Chondrocyte (in vitro differentiated cells): Measurements from ENCODE around the gene MYO16. TPM values are rescaled to one million over a fixed set of nuclear protein-coding genes. Genes with fewer than 3 reads are reported as not detected.

Source experiments
- DNase-seq: peaks from one replicate; pipeline ENCODE4 v3.0.0; 2021; ENCODE audit warnings: mixed read lengths, low spot score
- H3K27ac Mint-ChIP-seq: one replicate; pipeline ENCODE4 v1.8.0; 2021; ENCODE audit warnings: mild to moderate bottlenecking, moderate library complexity, mixed read lengths; ENCODE audit not compliant: unreplicated experiment
- H3K27me3 Mint-ChIP-seq: 2 replicates; pipeline ENCODE4 v1.8.0; 2021; ENCODE audit warnings: low read depth, mixed read lengths
- H3K36me3 Mint-ChIP-seq: 2 replicates; pipeline ENCODE4 v1.8.0; 2021; ENCODE audit warnings: low read depth, mixed read lengths
- H3K4me1 Mint-ChIP-seq: 2 replicates; pipeline ENCODE4 v1.8.0; 2021; ENCODE audit warnings: low read depth, mild to moderate bottlenecking, mixed read lengths
- H3K4me3 Mint-ChIP-seq: one replicate; pipeline ENCODE4 v1.8.0; 2021; ENCODE audit warnings: mild to moderate bottlenecking, moderate library complexity, mixed read lengths; ENCODE audit not compliant: unreplicated experiment
- H3K9me3 Mint-ChIP-seq: 2 replicates; pipeline ENCODE4 v1.8.0; 2021; ENCODE audit warnings: low read depth, mixed read lengths
- CTCF ChIP-seq: fragments of 200-600 bp; sonication (generic); IDR thresholded peaks from 2 replicates; pipeline ENCODE4 v1.5.0; 2021; ENCODE audit warnings: antibody characterized with exemption, mild to moderate bottlenecking, moderate library complexity
- total RNA-seq: library from RNA; stranded (reverse); gene quantifications from 3 replicates; pipeline ENCODE4 v1.2.1, GENCODE V29; 2021

The MYO16 gene
- total RNA-seq, 1 donor from 2014 or later: 0.12 TPM

- peak overlapping the region; percentile 38 for H3K4me3 Mint-ChIP-seq
- H3K36me3 Mint-ChIP-seq: no peaks in the 10 kb centered on the region
- no peaks in the 10 kb centered on the region for H3K27me3 Mint-ChIP-seq
- peak overlapping the region; percentile 98 for H3K27ac Mint-ChIP-seq
- TF ChIP-seq CTCF: peak; percentile 67
- H3K4me1 Mint-ChIP-seq: peaks cover 80% of the 10 kb centered on the region
- no peaks in the 10 kb centered on the region for H3K9me3 Mint-ChIP-seq
- DNase-seq: no peak
Observed at GRCh38 chr13:109154966-109155761, 525.8 kb downstream of the MYO16 start.

GRCh38 chr13:109156181-109156935, 526.9 kb downstream of the MYO16 start:
- TF ChIP-seq CTCF: no peak
- DNase-seq: no peak
- H3K4me1 Mint-ChIP-seq: peaks cover 86% of the 10 kb centered on the region
- peak overlapping the region; percentile 46 for H3K4me3 Mint-ChIP-seq
- peak overlapping the region; percentile 98 for H3K27ac Mint-ChIP-seq
- H3K9me3 Mint-ChIP-seq: no peaks in the 10 kb centered on the region
- no peaks in the 10 kb centered on the region for H3K36me3 Mint-ChIP-seq
- no peaks in the 10 kb centered on the region for H3K27me3 Mint-ChIP-seq

GRCh38 chr13:109157275-109157674, 527.9 kb downstream of the MYO16 start:
- Mint-ChIP-seq H3K9me3 (no peaks in the 10 kb centered on the region), H3K27ac (peak overlapping the region; percentile 98), H3K4me3 (no peak overlapping the region), H3K36me3 (no peaks in the 10 kb centered on the region), H3K27me3 (no peaks in the 10 kb centered on the region), H3K4me1 (peaks cover 77% of the 10 kb centered on the region)
- no peak for DNase-seq
- TF ChIP-seq CTCF: no peak

GRCh38 chr13:109158383-109158782, 529.0 kb downstream of the MYO16 start:
- no peaks in the 10 kb centered on the region for H3K36me3 Mint-ChIP-seq
- peaks cover 68% of the 10 kb centered on the region for H3K4me1 Mint-ChIP-seq
- TF ChIP-seq CTCF: no peak
- H3K9me3 Mint-ChIP-seq: no peaks in the 10 kb centered on the region
- H3K27me3 Mint-ChIP-seq: no peaks in the 10 kb centered on the region
- no peak for DNase-seq
- no peak overlapping the region for H3K4me3 Mint-ChIP-seq
- peak overlapping the region; percentile 65 for H3K27ac Mint-ChIP-seq

- H3K27ac Mint-ChIP-seq: no peak overlapping the region
- TF ChIP-seq CTCF: no peak
- no peaks in the 10 kb centered on the region for H3K9me3 Mint-ChIP-seq
- H3K4me1 Mint-ChIP-seq: peaks cover 57% of the 10 kb centered on the region
- H3K4me3 Mint-ChIP-seq: no peak overlapping the region
- H3K36me3 Mint-ChIP-seq: no peaks in the 10 kb centered on the region
- no peaks in the 10 kb centered on the region for H3K27me3 Mint-ChIP-seq
- no peak for DNase-seq
Observed at GRCh38 chr13:109159650-109160309, 530.4 kb downstream of the MYO16 start.
